22Rv1 (cell line): Measurements from ENCODE around the gene ABCC12.

ENCODE experiments used
- CTCF ChIP-seq: fragments of 450-650 bp; IDR thresholded peaks from 2 replicates; pipeline ENCODE4 v1.5.1; 2017; ENCODE audit warnings: mild to moderate bottlenecking
- ZFX ChIP-seq: fragments of 450-650 bp; IDR thresholded peaks from 2 replicates; pipeline ENCODE4 v1.6.1; 2017; ENCODE audit warnings: antibody characterized with exemption, borderline replicate concordance

- TF ChIP-seq CTCF (no peak), ZFX (no peak)
These were observed 9.1 kb downstream of the ABCC12 start for GRCh38 chr16:48146710-48147109.
